T47D (cell line): Measurements from ENCODE around the gene MMD2.
"Not testable (repeated sequence)": the region's sequence is repeated elsewhere in the genome, so short reads cannot be mapped to it uniquely, and the experiment has no call there.

Source experiments
- DNase-seq, 2 experiments: peaks; one replicate each; pipeline versions ENCODE4 v3.0.0 to v3.0.0-alpha.2; 2011 to 2012; ENCODE audit warnings: low read depth in 1 of 2, low spot score in 1 of 2
- JUND ChIP-seq: IDR thresholded peaks from 2 replicates; pipeline ENCODE4 v1.6.1; 2012; ENCODE audit warnings: low read depth
- in situ Hi-C: cut with HindIII; loops from 2 replicates; pipeline ENCODE4 v1.10.0; 2016; ENCODE audit warnings: low sequenced_read_pairs, low pct_unique_long_range_greater_than_20kb

MMD2 gene

DNA sequence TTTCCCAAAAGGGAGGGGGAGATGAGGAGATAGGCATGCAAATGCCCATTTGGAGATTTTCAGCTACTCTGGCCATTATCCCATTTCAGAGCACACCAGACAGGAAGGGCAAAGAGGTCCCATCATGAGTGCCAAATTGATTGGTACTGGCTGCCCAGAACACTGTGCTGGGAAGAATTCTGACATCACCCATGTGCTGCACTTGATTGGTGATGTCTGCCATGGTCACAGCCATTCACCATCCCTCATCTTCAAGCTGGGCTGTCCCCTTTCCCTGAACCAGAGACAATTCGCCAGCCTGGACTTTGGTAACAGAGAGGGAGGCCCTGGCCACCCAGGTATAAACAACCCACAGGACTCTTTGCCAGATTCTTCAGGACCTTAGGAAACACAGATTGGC lies 52.3 kb downstream of the MMD2 start:
- in situ Hi-C loops, result no loop called here
- no peak for TF ChIP-seq JUND

DNA sequence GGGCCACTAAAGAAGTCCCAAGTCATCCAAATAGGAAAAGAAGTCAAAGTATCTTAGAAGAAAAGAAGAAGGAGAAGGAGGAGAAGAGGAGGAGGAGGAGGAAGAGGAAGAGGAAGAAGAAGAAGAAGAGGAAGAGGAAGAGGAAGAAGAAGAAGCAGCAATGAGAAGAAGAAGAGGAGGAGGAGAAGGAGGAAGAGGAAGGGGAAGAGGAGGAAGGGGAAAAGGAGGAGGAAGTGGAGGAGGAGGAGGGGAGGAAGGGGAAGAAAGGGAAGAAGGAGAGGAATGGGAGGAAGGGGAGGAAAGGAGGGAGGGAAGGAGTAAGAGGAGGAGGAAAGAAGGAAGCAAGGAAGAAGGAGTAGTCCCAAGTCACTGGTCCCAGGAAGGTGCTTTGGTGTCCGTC lies 53.8 kb downstream of the MMD2 start:
- in situ Hi-C loops, result no loop called here
- DNase-seq, result no peak
- TF ChIP-seq JUND, result no peak

More for the DNA sequence above, 52.3 kb downstream of the MMD2 start:
- DNase-seq, result peak in 1 of 2 experiments; percentile 57

DNA sequence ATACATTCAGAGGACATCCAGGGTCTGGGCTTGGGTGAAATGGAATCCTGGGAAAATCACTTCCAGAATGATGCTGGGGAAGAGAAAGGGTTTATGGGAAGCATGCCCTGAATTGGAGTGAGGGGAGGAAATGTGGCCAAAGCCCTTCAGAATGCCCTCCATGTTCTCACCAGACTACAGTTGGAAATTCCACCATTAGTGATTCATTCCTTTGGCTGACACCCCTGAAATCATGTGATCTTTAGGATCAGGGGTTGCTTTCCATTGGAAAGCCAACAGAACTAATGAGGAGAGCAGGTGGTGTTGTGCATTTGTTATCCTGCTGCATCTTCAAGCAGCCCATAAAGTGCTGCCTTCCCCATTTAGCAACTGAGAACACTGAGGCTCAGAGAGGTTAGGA lies 54.6 kb downstream of the MMD2 start:
- TF ChIP-seq JUND, result no peak
- no peak for DNase-seq
- in situ Hi-C loops, result no loop called here

DNA sequence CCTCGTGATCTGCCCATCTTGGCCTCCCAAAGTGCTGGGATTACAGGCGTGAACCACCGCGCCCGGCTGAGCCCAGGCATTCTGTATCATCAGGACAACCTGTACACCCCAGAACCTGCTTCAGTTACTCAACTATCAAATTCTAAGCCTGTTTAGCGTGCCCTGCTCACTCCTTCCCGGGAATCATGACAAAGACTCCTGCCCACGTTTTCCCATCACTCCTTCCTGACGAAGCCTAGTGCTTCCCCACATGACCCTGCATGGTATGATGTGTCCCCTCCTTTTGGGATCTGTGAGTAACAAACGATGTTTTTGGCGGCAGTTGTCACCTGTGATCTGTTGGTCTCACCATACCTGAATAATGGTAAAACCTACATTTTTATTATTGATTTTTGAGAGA lies 63.2 kb downstream of the MMD2 start:
- in situ Hi-C loops, result no loop called here
- no peak for DNase-seq
- TF ChIP-seq JUND, result no peak

DNA sequence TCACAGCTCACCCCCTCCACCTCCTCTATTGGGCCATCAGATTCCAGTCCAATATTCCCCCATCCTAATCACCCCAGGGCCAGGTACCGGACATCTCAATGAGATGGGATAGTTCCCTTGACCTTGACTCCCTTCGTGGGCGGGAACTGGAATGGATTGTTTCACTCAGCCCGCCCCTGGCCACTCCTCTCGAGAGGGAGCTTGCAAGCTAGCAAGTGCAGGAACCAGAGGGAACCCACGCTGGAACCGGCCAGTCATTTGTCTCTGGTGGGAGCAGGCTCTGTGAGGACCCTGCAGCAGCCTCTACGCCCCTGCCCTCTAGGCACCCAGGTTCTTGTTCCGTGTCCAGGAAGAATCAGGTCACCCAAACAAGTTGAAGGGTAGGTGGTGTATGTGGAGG lies 64.5 kb downstream of the MMD2 start:
- in situ Hi-C loops, result no loop called here
- DNase-seq, result no peak
- TF ChIP-seq JUND, result no peak

DNA sequence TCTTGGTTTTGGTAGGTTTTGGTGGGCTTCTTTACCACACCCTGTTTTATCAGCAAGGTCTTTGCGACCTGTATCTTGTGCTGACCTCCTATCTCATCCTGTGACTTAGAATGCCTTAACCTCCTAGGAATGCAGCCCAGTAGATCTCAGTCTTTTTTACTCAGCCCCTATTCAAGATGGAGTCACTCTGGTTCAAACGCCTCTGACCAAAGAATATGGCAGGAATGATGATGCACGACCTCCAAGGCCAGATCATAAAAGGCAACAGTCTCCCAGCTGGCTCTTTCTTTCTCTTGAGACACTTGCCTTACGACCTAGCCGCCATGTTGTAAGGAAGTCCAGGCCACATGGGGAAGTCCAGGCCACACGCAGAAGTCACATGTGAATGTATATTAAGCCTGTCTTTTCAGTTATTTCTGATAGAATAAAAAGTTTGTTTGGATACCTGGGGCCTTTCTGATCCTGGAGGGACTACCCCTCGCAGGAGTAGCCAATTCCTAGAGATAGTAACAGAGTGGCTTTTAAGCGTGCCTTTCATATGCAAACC lies 65.0 kb downstream of the MMD2 start:
- no peak for DNase-seq
- in situ Hi-C loops, result no loop called here
- TF ChIP-seq JUND, result no peak

DNA sequence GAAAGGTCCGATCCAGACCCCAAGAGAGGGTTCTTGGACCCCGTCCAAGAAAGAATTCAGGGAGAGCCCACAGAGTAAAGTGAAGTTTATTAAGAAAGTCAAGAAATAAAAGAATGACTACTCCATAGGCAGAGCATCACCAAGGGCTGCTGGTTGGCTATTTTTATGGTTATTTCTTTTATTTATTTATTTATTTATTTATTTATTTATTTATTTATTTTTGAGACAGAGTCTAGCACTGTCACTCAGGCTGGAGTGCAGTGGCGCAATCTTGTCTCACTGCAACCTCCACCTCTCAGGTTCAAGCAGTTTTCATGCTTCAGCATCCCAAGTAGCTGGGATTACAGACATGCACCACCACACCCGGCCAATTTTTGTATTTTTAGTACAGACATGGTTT lies 65.8 kb downstream of the MMD2 start:
- not testable (repeated sequence) for DNase-seq

DNA sequence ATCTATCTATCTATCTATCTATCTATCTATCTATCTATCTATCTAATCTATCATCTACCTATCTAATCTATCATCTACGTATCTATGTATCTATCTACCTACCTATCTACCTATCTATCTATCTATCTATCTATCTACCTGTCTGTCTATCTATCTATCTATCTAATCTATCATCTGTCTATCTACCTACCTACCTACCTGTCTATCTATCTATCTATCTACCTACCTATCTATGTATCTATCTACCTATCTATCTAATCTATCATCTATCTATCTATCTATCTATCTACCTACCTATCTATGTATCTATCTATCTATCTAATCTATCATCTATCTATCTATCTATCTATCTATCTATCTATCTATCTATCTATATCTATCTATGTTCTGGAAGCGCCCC lies 67.5 kb downstream of the MMD2 start:
- in situ Hi-C loops, DNase-seq: not testable (repeated sequence)

More for the DNA sequence above, 65.8 kb downstream of the MMD2 start:
- in situ Hi-C loops, result not testable (repeated sequence)

DNA sequence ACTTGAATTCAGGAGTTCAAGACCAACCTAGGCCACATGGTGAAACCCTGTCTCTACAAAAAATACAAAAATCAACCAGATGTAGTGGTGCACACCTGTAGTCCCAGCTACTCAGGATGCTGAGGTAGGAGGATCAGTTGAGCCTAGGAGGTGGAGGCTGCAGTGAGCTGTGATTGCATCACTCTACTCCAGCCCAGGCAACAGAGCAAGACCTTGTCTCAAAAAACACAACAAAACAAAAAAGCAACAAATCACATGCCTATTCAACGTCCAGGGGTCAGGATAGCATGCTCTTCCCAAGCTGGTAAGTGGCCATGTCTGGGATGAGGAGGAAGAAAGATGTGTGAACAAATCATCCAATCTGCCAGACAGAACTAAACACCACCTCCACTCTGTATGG lies 69.3 kb downstream of the MMD2 start:
- DNase-seq, result no peak
- in situ Hi-C loops, result no loop called here
- TF ChIP-seq JUND, result no peak

DNA sequence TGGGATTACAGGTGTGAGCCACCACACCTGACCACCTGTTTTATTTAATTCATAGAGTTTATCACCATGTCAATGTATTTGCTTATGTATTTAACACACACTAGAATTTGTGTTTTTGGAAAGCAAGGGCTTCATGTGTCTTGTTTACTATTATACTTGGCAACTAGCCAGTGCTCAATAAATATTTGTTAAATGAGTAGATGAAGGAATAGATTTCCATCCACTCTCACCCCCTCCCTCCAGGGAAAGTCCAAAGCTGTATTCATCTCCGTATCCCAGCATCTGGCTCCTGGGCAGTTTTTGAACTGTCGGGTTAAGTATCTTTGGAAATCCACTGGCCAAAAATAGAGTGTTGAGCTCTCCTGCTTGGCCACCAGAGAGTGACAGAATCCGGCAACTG lies 70.8 kb downstream of the MMD2 start:
- DNase-seq, result peak in 1 of 2 experiments; percentile 76
- peak; percentile 20; the same call in 1 of the 2 replicates for TF ChIP-seq JUND
- in situ Hi-C loops, result no loop called here

DNA sequence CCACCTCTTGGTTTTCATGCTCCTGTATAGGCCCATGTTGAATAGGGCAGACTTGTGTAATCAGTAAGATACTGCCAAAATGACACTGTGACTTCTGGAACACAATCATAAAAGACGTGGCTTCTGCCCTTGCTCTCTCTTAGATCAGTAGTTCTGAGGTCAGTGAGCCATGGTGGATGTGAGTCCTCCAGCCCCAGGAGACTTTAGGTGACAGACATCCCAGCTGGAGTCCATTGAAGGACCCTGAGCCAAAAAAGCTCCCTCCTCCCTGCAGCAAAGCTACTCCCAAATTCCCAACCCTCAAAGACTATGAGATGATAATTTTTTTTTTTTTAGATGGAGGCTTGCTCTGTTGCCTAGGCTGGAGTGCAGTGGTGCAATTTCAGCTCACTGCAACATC lies 72.3 kb downstream of the MMD2 start:
- in situ Hi-C loops, result no loop called here
- TF ChIP-seq JUND, result no peak
- no peak for DNase-seq

DNA sequence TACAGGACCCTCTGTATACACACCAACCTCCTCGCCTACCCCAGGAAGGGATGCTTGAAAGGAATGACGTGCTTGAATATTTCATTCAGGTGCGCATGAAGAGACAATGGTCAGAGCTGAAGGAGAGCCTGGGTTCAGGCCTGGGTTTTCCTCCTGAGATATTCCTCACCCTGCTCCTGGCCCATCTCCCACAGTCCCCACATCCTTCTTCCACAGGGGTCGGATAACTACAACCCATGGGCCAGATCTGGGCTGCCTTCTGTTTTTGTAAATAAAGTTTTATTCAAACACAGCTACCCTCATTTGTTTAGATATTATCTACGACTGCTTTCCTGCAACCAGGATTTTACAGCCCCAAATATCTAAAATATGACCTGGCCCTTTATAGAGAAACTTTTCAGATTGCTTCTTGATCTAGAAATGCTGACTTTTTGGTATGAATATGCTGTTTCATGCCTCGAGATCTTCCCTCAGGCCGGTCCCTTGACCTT lies 73.6 kb downstream of the MMD2 start:
- TF ChIP-seq JUND, result no peak
- in situ Hi-C loops, result no loop called here

DNA sequence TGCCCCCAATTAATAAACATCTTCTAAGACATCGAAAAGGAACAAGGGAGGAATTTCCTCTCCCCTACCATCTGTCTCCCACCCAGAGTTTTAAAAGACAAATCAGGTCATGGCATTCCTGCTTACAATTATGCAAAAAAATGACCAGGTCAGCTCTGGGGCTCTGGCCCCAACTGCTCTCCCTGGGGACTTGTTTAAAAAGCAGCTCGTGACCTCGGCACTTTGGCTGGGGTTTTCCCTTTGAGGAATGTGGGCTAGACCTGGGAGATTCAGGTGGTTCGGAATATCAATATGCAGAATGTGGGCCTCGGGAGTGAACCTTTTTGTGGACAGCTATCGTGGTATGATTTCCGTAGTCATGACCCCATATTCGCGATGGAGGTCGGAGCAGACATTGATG lies 74.8 kb downstream of the MMD2 start:
- in situ Hi-C loops, result no loop called here
- TF ChIP-seq JUND, result no peak
- DNase-seq, result no peak

More for the DNA sequence above, 73.6 kb downstream of the MMD2 start:
- no peak for DNase-seq
